HEK293 (cell line): Measurements from ENCODE around the gene GAS2L2.

Source experiments
- CTCF ChIA-PET: fragments of 350-600 bp; formaldehyde crosslinking; extraction: SDS; loops from one replicate; lab custom pipeline; 2021; ENCODE audit warnings: antibody characterized with exemption; lab: Yijun Ruan, JAX
- POLR2A ChIA-PET: fragments of 300-600 bp; formaldehyde crosslinking; extraction: SDS; loops from one replicate; lab custom pipeline; 2020; ENCODE audit warnings: antibody characterized with exemption, inconsistent platforms; lab: Yijun Ruan, JAX
- H3K27ac ChIP-seq: fragments of 200-500 bp; sonication (Bioruptor generic); 2 replicates; pipeline ENCODE4 v1.5.1; 2014; ENCODE audit warnings: low read depth, low read length, control low read depth, inconsistent platforms; ENCODE audit errors: extremely low read depth
- H3K36me3 ChIP-seq, 2 experiments: fragments of 200-500 bp in 1 of 2; sonication (Bioruptor generic) in 1 of 2; 1 replicate in 1 of 2; 2 replicates in 1 of 2; pipeline ENCODE4 v1.5.1; 2014 to 2017; ENCODE audit warnings: inconsistent platforms in 2 of 2, low read length in 2 of 2; ENCODE audit not compliant: control insufficient read depth in 2 of 2, insufficient read depth in 1 of 2
- H3K4me1 ChIP-seq: fragments of 200-500 bp; sonication (Bioruptor generic); 2 replicates; pipeline ENCODE4 v1.5.1; 2014; ENCODE audit warnings: mild to moderate bottlenecking, low read length, inconsistent platforms; ENCODE audit not compliant: control insufficient read depth, insufficient read depth
- H3K4me3 ChIP-seq: 2 replicates; pipeline ENCODE4 v1.5.1; 2011; ENCODE audit warnings: low read depth, mild to moderate bottlenecking, control low read depth, low read length, moderate library complexity
- H3K9me3 ChIP-seq: fragments of 200-500 bp; sonication (Bioruptor generic); 2 replicates; pipeline ENCODE4 v1.5.1; 2014; ENCODE audit warnings: low read depth, low read length, inconsistent platforms; ENCODE audit not compliant: control insufficient read depth, insufficient read depth
- EGR2 ChIP-seq: fragments of 450-650 bp; formaldehyde crosslinking; IDR thresholded peaks from 2 replicates; pipeline ENCODE4 v1.5.1; 2016; ENCODE audit warnings: low read depth, missing biosample characterization, missing genetic modification characterization
- GLIS2 ChIP-seq: fragments of 450-650 bp; formaldehyde crosslinking; IDR thresholded peaks from 2 replicates; pipeline ENCODE4 v1.5.1; 2016; ENCODE audit warnings: missing biosample characterization, missing genetic modification characterization
- HOXA7 ChIP-seq: sonication (generic); formaldehyde crosslinking; IDR thresholded peaks from 2 replicates; pipeline ENCODE4 v1.8.1; 2022; ENCODE audit warnings: missing genetic modification reagents, borderline replicate concordance
- KLF10 ChIP-seq: fragments of 450-650 bp; IDR thresholded peaks from 2 replicates; pipeline ENCODE4 v1.5.1; 2018; ENCODE audit warnings: missing biosample characterization, mild to moderate bottlenecking, missing genetic modification characterization
- OSR2 ChIP-seq: fragments of 450-650 bp; formaldehyde crosslinking; IDR thresholded peaks from 2 replicates; pipeline ENCODE4 v1.5.1; 2016; ENCODE audit warnings: missing biosample characterization, missing genetic modification characterization
- REPIN1 ChIP-seq: fragments of 450-650 bp; formaldehyde crosslinking; IDR thresholded peaks from 2 replicates; pipeline ENCODE4 v1.5.1; 2017; ENCODE audit warnings: missing biosample characterization, missing genetic modification characterization, low read depth
- SP3 ChIP-seq: fragments of 450-650 bp; formaldehyde crosslinking; IDR thresholded peaks from 2 replicates; pipeline ENCODE4 v1.5.1; 2016; ENCODE audit warnings: missing biosample characterization, missing genetic modification characterization
- SP7 ChIP-seq: fragments of 450-650 bp; formaldehyde crosslinking; IDR thresholded peaks from 2 replicates; pipeline ENCODE4 v1.5.1; 2016; ENCODE audit warnings: missing biosample characterization, missing genetic modification characterization
- TRIM28 ChIP-seq: IDR thresholded peaks from 2 replicates; pipeline ENCODE4 v1.6.1; 2011; ENCODE audit warnings: low read length, control low read depth, borderline replicate concordance
- ZEB2 ChIP-seq: fragments of 450-650 bp; formaldehyde crosslinking; IDR thresholded peaks from 2 replicates; pipeline ENCODE4 v1.5.1; 2016; ENCODE audit warnings: missing biosample characterization, missing genetic modification characterization
- ZFHX2 ChIP-seq: fragments of 450-650 bp; formaldehyde crosslinking; conservative IDR thresholded peaks from 2 replicates; pipeline ENCODE4 v1.5.1; 2016; ENCODE audit warnings: missing biosample characterization, missing genetic modification characterization
- ZFP37 ChIP-seq: fragments of 450-650 bp; formaldehyde crosslinking; IDR thresholded peaks from 2 replicates; pipeline ENCODE4 v1.5.1; 2016; ENCODE audit warnings: missing biosample characterization, missing genetic modification characterization
- ZFP69B ChIP-seq: fragments of 450-650 bp; formaldehyde crosslinking; IDR thresholded peaks from 2 replicates; pipeline ENCODE4 v1.5.1; 2016; ENCODE audit warnings: missing biosample characterization, missing genetic modification characterization
- ZNF16 ChIP-seq: fragments of 450-650 bp; formaldehyde crosslinking; IDR thresholded peaks from 2 replicates; pipeline ENCODE4 v1.5.1; 2016; ENCODE audit warnings: low read depth, missing biosample characterization, missing genetic modification characterization
- ZNF174 ChIP-seq: fragments of 450-650 bp; formaldehyde crosslinking; IDR thresholded peaks from 2 replicates; pipeline ENCODE4 v1.5.0; 2017; ENCODE audit warnings: missing biosample characterization, mild to moderate bottlenecking, missing genetic modification characterization
- ZNF302 ChIP-seq: fragments of 450-650 bp; formaldehyde crosslinking; IDR thresholded peaks from 2 replicates; pipeline ENCODE4 v1.5.1; 2016; ENCODE audit warnings: missing biosample characterization, missing genetic modification characterization, low read depth
- ZNF335 ChIP-seq: fragments of 450-650 bp; formaldehyde crosslinking; conservative IDR thresholded peaks from 2 replicates; pipeline ENCODE4 v1.5.1; 2016; ENCODE audit warnings: missing biosample characterization, missing genetic modification characterization
- ZNF341 ChIP-seq: fragments of 450-650 bp; formaldehyde crosslinking; IDR thresholded peaks from 2 replicates; pipeline ENCODE4; 2016; ENCODE audit warnings: low read depth, missing biosample characterization, missing genetic modification characterization
- ZNF426 ChIP-seq: fragments of 450-650 bp; formaldehyde crosslinking; IDR thresholded peaks from 2 replicates; pipeline ENCODE4 v1.5.1; 2017; ENCODE audit warnings: missing biosample characterization, missing genetic modification characterization, mild to moderate bottlenecking, inconsistent platforms, moderate library complexity
- ZNF433 ChIP-seq: fragments of 450-650 bp; formaldehyde crosslinking; IDR thresholded peaks from 2 replicates; pipeline ENCODE4 v1.5.1; 2016; ENCODE audit warnings: missing biosample characterization, missing genetic modification characterization, low read depth
- ZNF560 ChIP-seq: fragments of 450-650 bp; formaldehyde crosslinking; IDR thresholded peaks from 2 replicates; pipeline ENCODE4 v1.5.1; 2017; ENCODE audit warnings: missing biosample characterization, missing genetic modification characterization, borderline replicate concordance
- ZNF670 ChIP-seq: fragments of 450-650 bp; formaldehyde crosslinking; IDR thresholded peaks from 2 replicates; pipeline ENCODE4 v1.5.1; 2016; ENCODE audit warnings: missing biosample characterization, missing genetic modification characterization, low read depth
- ZNF747 ChIP-seq: fragments of 450-650 bp; formaldehyde crosslinking; IDR thresholded peaks from 2 replicates; pipeline ENCODE4 v1.5.1; 2016; ENCODE audit warnings: missing biosample characterization, missing genetic modification characterization
- ZNF76 ChIP-seq: fragments of 450-650 bp; formaldehyde crosslinking; IDR thresholded peaks from 2 replicates; pipeline ENCODE4; 2016; ENCODE audit warnings: low read depth, missing biosample characterization, missing genetic modification characterization, borderline replicate concordance
- ZNF830 ChIP-seq: fragments of 450-650 bp; IDR thresholded peaks from 2 replicates; pipeline ENCODE4 v1.5.0; 2018; ENCODE audit warnings: missing biosample characterization, missing genetic modification characterization, low read depth, mild to moderate bottlenecking, moderate library complexity
- ZSCAN30 ChIP-seq: fragments of 450-650 bp; IDR thresholded peaks from 2 replicates; pipeline ENCODE4 v1.5.1; 2018; ENCODE audit warnings: missing biosample characterization, mild to moderate bottlenecking, missing genetic modification characterization, moderate library complexity
- TF ChIP-seq, protein P1 (sequence below): fragments of 450-650 bp; formaldehyde crosslinking; IDR thresholded peaks from 2 replicates; pipeline ENCODE4 v1.5.1; 2016; ENCODE audit warnings: missing biosample characterization, missing genetic modification characterization, borderline replicate concordance
- TF ChIP-seq, protein P2 (sequence below): fragments of 450-650 bp; formaldehyde crosslinking; IDR thresholded peaks from 2 replicates; pipeline ENCODE4; 2016; ENCODE audit warnings: missing biosample characterization, missing genetic modification characterization
- TF ChIP-seq, protein P3 (sequence below): fragments of 450-650 bp; formaldehyde crosslinking; IDR thresholded peaks from 2 replicates; pipeline ENCODE4 v1.5.1; 2017; ENCODE audit warnings: missing biosample characterization, missing genetic modification characterization

Gene GAS2L2

DNA sequence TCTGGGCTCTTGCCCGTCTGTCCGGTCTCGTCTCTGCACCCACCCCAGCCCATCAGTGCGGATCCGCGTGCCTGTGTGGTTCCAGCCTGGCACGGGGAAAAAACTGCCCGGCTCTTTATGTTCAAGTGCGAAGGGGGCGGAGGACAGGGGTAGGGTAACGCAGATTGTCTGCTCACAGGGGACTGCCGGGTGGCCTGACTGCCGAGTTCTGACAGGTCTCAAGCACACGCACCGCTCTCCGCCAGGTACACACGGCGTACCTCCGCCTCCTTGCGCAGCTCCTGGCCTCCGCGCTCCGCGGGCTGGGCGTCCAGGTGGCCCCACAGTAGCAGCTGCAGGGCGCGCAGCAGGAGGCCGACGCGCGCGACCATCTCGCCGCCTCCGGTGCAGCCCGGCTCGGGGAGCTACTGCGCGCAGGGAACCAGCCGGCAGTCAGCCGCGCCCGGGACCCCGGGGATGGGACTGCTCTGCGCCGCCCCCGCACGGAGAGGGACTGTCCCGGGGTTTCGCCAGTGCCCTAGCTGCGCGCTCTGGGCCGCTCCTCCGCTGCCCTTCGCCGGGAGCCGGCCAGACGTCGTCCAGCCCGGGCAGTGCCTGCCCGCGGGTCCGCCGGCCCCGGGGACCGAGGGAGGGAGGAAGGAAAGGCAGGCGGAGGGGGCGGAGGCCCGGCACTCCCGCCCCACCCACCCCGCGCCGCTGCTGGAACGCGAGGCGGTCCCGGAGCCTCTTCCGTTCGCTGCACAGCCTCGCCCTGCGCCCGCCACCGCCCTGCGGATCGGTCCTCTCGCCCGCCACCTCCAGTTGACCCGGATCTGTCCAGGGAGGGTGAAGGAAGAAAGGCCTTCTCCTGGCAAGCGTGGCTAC, 42.2 kb upstream of the GAS2L2 start, which contains the start of gene MMP28:
TSS of gene MMP28 (minus strand) at position 635 of the 864 bp plus-strand sequence. CDS start at position 371, 264 bp downstream.
- ChIA-PET POLR2A (interaction anchor here (0.9 to 4.6 kb wide), 5 partner anchors 13 to 31 kb away, joined by 3 to 46 read pairs (median 4); partner anchors contain the start of gene TAF15), CTCF (interaction anchor here (0.6 to 10.2 kb wide), 7 partner anchors 10 to 353 kb away, joined by 3 to 104 read pairs (median 9); partner anchors contain the start of gene TAF15)
- Histone ChIP-seq H3K4me3 (peak within 1 kb of the TSS; percentile 37), H3K9me3 (no peaks in the 10 kb centered on the region), H3K4me1 (no peaks in the 10 kb centered on the region), H3K27ac (no peak within 1 kb of the TSS; the same call in 1 of the 2 replicates), H3K36me3 (no peaks in the 10 kb centered on the region)
- no peak for TF ChIP-seq ZFP37 (tag by site-specific recombination)
- TF ChIP-seq ZNF16 (tag by site-specific recombination): no peak
- TF ChIP-seq, protein P1, sequence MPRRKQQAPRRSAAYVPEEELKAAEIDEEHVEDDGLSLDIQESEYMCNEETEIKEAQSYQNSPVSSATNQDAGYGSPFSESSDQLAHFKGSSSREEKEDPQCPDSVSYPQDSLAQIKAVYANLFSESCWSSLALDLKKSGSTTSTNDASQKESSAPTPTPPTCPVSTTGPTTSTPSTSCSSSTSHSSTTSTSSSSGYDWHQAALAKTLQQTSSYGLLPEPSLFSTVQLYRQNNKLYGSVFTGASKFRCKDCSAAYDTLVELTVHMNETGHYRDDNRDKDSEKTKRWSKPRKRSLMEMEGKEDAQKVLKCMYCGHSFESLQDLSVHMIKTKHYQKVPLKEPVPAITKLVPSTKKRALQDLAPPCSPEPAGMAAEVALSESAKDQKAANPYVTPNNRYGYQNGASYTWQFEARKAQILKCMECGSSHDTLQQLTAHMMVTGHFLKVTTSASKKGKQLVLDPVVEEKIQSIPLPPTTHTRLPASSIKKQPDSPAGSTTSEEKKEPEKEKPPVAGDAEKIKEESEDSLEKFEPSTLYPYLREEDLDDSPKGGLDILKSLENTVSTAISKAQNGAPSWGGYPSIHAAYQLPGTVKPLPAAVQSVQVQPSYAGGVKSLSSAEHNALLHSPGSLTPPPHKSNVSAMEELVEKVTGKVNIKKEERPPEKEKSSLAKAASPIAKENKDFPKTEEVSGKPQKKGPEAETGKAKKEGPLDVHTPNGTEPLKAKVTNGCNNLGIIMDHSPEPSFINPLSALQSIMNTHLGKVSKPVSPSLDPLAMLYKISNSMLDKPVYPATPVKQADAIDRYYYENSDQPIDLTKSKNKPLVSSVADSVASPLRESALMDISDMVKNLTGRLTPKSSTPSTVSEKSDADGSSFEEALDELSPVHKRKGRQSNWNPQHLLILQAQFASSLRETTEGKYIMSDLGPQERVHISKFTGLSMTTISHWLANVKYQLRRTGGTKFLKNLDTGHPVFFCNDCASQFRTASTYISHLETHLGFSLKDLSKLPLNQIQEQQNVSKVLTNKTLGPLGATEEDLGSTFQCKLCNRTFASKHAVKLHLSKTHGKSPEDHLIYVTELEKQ (tag by site-specific recombination): no peak
- TF ChIP-seq ZSCAN30 (tag by site-specific recombination): peak; percentile 62; the same call in 1 of the 2 replicates
- no peak for TF ChIP-seq REPIN1 (tag by site-specific recombination)
- no peak for TF ChIP-seq ZNF433 (tag by site-specific recombination)
- no peak for TF ChIP-seq ZNF670 (tag by site-specific recombination)
- TF ChIP-seq, protein P2, sequence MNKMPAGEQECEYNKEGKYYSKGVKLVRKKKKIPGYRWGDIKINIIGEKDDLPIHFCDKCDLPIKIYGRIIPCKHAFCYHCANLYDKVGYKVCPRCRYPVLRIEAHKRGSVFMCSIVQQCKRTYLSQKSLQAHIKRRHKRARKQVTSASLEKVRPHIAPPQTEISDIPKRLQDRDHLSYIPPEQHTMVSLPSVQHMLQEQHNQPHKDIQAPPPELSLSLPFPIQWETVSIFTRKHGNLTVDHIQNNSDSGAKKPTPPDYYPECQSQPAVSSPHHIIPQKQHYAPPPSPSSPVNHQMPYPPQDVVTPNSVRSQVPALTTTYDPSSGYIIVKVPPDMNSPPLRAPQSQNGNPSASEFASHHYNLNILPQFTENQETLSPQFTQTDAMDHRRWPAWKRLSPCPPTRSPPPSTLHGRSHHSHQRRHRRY (tag by site-specific recombination): no peak
- 0 out of 2 replicates have a peak, but pooled peaks have one; percentile 38 for TF ChIP-seq ZEB2 (tag by site-specific recombination)
- TF ChIP-seq ZFHX2 (tag by site-specific recombination): peak; percentile 79
- 0 out of 2 replicates have a peak, but pooled peaks have one; percentile 23 for TF ChIP-seq SP3 (tag by site-specific recombination)
- TF ChIP-seq ZNF76 (tag by site-specific recombination): peak; percentile 47; the same call in 1 of the 2 replicates
- TF ChIP-seq ZNF335 (tag by site-specific recombination): peak; percentile 44
- TF ChIP-seq SP7: peak; percentile 35; the same call in 1 of the 2 replicates
- TF ChIP-seq ZNF302 (tag by site-specific recombination): no peak
- TF ChIP-seq, protein P3, sequence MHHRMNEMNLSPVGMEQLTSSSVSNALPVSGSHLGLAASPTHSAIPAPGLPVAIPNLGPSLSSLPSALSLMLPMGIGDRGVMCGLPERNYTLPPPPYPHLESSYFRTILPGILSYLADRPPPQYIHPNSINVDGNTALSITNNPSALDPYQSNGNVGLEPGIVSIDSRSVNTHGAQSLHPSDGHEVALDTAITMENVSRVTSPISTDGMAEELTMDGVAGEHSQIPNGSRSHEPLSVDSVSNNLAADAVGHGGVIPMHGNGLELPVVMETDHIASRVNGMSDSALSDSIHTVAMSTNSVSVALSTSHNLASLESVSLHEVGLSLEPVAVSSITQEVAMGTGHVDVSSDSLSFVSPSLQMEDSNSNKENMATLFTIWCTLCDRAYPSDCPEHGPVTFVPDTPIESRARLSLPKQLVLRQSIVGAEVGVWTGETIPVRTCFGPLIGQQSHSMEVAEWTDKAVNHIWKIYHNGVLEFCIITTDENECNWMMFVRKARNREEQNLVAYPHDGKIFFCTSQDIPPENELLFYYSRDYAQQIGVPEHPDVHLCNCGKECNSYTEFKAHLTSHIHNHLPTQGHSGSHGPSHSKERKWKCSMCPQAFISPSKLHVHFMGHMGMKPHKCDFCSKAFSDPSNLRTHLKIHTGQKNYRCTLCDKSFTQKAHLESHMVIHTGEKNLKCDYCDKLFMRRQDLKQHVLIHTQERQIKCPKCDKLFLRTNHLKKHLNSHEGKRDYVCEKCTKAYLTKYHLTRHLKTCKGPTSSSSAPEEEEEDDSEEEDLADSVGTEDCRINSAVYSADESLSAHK: no peak
- no peak for TF ChIP-seq ZNF560
- no peak for TF ChIP-seq HOXA7 (CRISPR knock-in tag)
- TF ChIP-seq ZNF426 (tag by site-specific recombination): no peak
- 0 out of 2 replicates have a peak, but pooled peaks have one; percentile 21 for TF ChIP-seq ZNF341
- no peak for TF ChIP-seq ZNF747
- peak; percentile 94 for TF ChIP-seq ZFP69B (tag by site-specific recombination)
- no peak; the same call in 1 of the 2 replicates for TF ChIP-seq KLF10
- no peak for TF ChIP-seq ZNF174 (tag by site-specific recombination)
- TF ChIP-seq ZNF830 (tag by site-specific recombination): no peak
- 0 out of 2 replicates have a peak, but pooled peaks have one; percentile 18 for TF ChIP-seq EGR2 (tag by site-specific recombination)
- peak; percentile 79 for TF ChIP-seq GLIS2 (tag by site-specific recombination)
- peak; percentile 91 for TF ChIP-seq OSR2 (tag by site-specific recombination)
- no peak for TF ChIP-seq TRIM28
